ENCODE measurements around the gene MYOZ3.

MYOZ3 gene

GRCh38 chr5:150642991-150643710, 17.9 kb upstream of the MYOZ3 start:
- no peak for DNase-seq (ENCODE audit: low spot score)

- DNase-seq (ENCODE audit: low spot score) = no peak
Observed at GRCh38 chr5:150644058-150644457, 17.0 kb upstream of the MYOZ3 start.

GRCh38 chr5:150644514-150644913, 16.5 kb upstream of the MYOZ3 start:
- DNase-seq (ENCODE audit: low spot score) = no peak

- no peak for DNase-seq (ENCODE audit: low spot score)
Observed at GRCh38 chr5:150645070-150645700, 15.9 kb upstream of the MYOZ3 start.

GRCh38 chr5:150647275-150648251, 13.5 kb upstream of the MYOZ3 start:
- no peak for DNase-seq (ENCODE audit: low spot score)

- DNase-seq (ENCODE audit: low spot score) = no peak
Observed at GRCh38 chr5:150648294-150649107, 12.6 kb upstream of the MYOZ3 start.

- DNase-seq (ENCODE audit: low spot score) = no peak
Observed at GRCh38 chr5:150649108-150650020, 11.7 kb upstream of the MYOZ3 start.

GRCh38 chr5:150650021-150651006, 10.7 kb upstream of the MYOZ3 start:
- DNase-seq (ENCODE audit: low spot score) = no peak

GRCh38 chr5:150651382-150651781, 9.7 kb upstream of the MYOZ3 start:
- no peak for DNase-seq (ENCODE audit: low spot score)

- no peak for DNase-seq (ENCODE audit: low spot score)
Observed at GRCh38 chr5:150651924-150652671, 9.0 kb upstream of the MYOZ3 start.

GRCh38 chr5:150653145-150653761, 7.8 kb upstream of the MYOZ3 start:
- DNase-seq (ENCODE audit: low spot score) = no peak

- DNase-seq (ENCODE audit: low spot score) = no peak
Observed at GRCh38 chr5:150653762-150654556, 7.1 kb upstream of the MYOZ3 start.

GRCh38 chr5:150655221-150655620, 5.8 kb upstream of the MYOZ3 start:
- no peak for DNase-seq (ENCODE audit: low spot score)

GRCh38 chr5:150656191-150657132, 4.6 kb upstream of the MYOZ3 start:
- DNase-seq (ENCODE audit: low spot score) = peak; percentile 93

- DNase-seq (ENCODE audit: low spot score) = no peak
Observed at GRCh38 chr5:150658121-150658520, 2.9 kb upstream of the MYOZ3 start.

GRCh38 chr5:150658699-150659265, 2.3 kb upstream of the MYOZ3 start:
- DNase-seq (ENCODE audit: low spot score) = no peak
